HEK293 (cell line): ENCODE measurements around the gene ZNF536.

Experiments
- ZNF324 ChIP-seq: fragments of 450-650 bp; formaldehyde crosslinking; IDR thresholded peaks from 2 replicates; pipeline ENCODE4 v1.5.1; 2016; ENCODE audit warnings: missing biosample characterization, missing genetic modification characterization
- TF ChIP-seq, protein P1 (sequence below): fragments of 450-650 bp; formaldehyde crosslinking; IDR thresholded peaks from 2 replicates; pipeline ENCODE4 v1.5.1; 2016; ENCODE audit warnings: missing biosample characterization, missing genetic modification characterization

DNA sequence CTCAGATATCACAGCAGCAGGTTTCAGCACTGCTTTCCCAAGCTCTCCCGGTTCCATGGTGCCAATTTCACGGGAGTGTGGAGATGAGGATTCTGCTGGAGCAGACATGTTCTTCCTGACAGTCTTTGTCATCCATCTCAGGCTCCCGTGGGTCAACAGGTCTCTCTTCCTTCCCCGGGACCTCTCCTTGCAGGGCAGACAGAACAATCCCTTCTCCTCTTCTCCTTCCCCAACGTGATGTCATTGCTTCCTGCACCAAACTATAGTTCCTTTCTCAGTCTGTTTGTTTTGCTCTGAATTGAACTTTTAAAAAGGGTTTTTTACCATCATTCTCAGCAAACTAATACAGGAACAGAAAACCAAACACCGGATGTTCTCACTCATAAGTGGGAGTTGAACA, 107.9 kb downstream of the ZNF536 start:
- TF ChIP-seq ZNF324 (tag by site-specific recombination) = no peak
- TF ChIP-seq, protein P1, sequence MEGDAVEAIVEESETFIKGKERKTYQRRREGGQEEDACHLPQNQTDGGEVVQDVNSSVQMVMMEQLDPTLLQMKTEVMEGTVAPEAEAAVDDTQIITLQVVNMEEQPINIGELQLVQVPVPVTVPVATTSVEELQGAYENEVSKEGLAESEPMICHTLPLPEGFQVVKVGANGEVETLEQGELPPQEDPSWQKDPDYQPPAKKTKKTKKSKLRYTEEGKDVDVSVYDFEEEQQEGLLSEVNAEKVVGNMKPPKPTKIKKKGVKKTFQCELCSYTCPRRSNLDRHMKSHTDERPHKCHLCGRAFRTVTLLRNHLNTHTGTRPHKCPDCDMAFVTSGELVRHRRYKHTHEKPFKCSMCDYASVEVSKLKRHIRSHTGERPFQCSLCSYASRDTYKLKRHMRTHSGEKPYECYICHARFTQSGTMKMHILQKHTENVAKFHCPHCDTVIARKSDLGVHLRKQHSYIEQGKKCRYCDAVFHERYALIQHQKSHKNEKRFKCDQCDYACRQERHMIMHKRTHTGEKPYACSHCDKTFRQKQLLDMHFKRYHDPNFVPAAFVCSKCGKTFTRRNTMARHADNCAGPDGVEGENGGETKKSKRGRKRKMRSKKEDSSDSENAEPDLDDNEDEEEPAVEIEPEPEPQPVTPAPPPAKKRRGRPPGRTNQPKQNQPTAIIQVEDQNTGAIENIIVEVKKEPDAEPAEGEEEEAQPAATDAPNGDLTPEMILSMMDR = no peak
